Measurements from ENCODE around the gene TOMM34. TPM values are rescaled to one million over a fixed set of nuclear protein-coding genes. Genes with fewer than 3 reads are reported as not detected.
A peak's percentile ranks its signal among the peaks of the same experiment; 100 is the strongest.

The TOMM34 gene
- total and polyA plus RNA-seq, 2 of the 13 experiments (the other 11 are each of a cell fraction or from before 2014, with no cell fraction given), result 36.2 to 52.0 TPM

- TF ChIP-seq ZNF318 (CRISPR knock-in tag; IDR thresholded peaks at IDR 0.05) (no peak), CEBPG (CRISPR knock-in tag; IDR thresholded peaks at IDR 0.05) (peak; percentile 94), RCOR2 (CRISPR knock-in tag; IDR thresholded peaks at IDR 0.05) (peak; percentile 76), ZNF784 (CRISPR knock-in tag; IDR thresholded peaks at IDR 0.05; ENCODE audit: borderline replicate concordance) (no peak), SPEN (CRISPR knock-in tag; IDR thresholded peaks at IDR 0.05; ENCODE audit: low read depth) (no peak), ZNF816 (CRISPR knock-in tag; IDR thresholded peaks at IDR 0.05; ENCODE audit: borderline replicate concordance) (no peak), ARID4A (CRISPR knock-in tag; IDR thresholded peaks at IDR 0.05; ENCODE audit: borderline replicate concordance) (peak; percentile 24; the same call in 1 of the 2 replicates), EP300 (IDR thresholded peaks at IDR 0.05; ENCODE audit: low read depth in 2 of 2, low read length in 2 of 2) (peak in 1 of 2 experiments; percentile 60; a peak in 1 of 4 replicates), EP300 (CRISPR knock-in tag; IDR thresholded peaks at IDR 0.05; ENCODE audit: borderline replicate concordance) (no peak), ZNF564 (CRISPR knock-in tag; IDR thresholded peaks at IDR 0.05) (no peak), ZNF367 (CRISPR knock-in tag; IDR thresholded peaks at IDR 0.05; ENCODE audit: borderline replicate concordance) (no peak), ZMAT3 (CRISPR knock-in tag; conservative IDR thresholded peaks at IDR 0.05) (peak; percentile 35; the same call in 1 of the 2 replicates), SNAPC2 (CRISPR knock-in tag; IDR thresholded peaks at IDR 0.05) (peak; percentile 70; the same call in 1 of the 2 replicates), GABPA (IDR thresholded peaks at IDR 0.05; ENCODE audit: low read depth, low read length) (no peak), GABPA (CRISPR knock-in tag; IDR thresholded peaks at IDR 0.05; ENCODE audit: low read depth) (0 out of 2 replicates have a peak, but pooled peaks have one; percentile 55), MAZ (IDR thresholded peaks at IDR 0.05; ENCODE audit: borderline replicate concordance, low read depth, low read length) (no peak), MAZ (CRISPR knock-in tag; IDR thresholded peaks at IDR 0.05; ENCODE audit: low read depth) (no peak)
These were observed 63.6 kb downstream of the TOMM34 start (continued) for GRCh38 chr20:44896583-44896982.
